H1 (cell line): ENCODE data around the gene COL17A1. TPM values are rescaled to one million over a fixed set of nuclear protein-coding genes. Genes with fewer than 3 reads are reported as not detected.

Experiments
- CHD7 ChIP-seq: fragments of 300-600 bp; sonication (generic); IDR thresholded peaks from 2 replicates; pipeline ENCODE4 v1.7.1; 2012; ENCODE audit warnings: low read length, moderate library complexity, mild to moderate bottlenecking, inconsistent platforms; ENCODE audit not compliant: insufficient replicate concordance
- polyA plus RNA-seq, 7 experiments: library from polyadenylated mRNA; depleted of rRNA in 3 of 7; stranded (reverse) in 5 of 7; unstranded in 2 of 7; fragments of >200 nt in 5 of 7; fragments of 200-250 nt in 2 of 7; gene quantifications; 1 replicate in 5 of 7; 2 replicates in 1 of 7; 4 replicates in 1 of 7; pipeline versions ENCODE4 v1.2.1 to v1.2.3, GENCODE V29; 2011 to 2013; ENCODE audit warnings: missing spikeins in 2 of 7, mixed read lengths in 2 of 7
- total RNA-seq: library from RNA; stranded (reverse); fragmentation: NEBNext Ultra II Directional; extraction: Animal tissue kit (Norgen Biotek cat#: 25700); gene quantifications from 2 replicates; pipeline ENCODE4 v1.2.1, GENCODE V29; 2021

COL17A1 gene
- total and polyA plus RNA-seq, 2 of the 8 experiments (the other 6 are each of a cell fraction or from before 2014, with no cell fraction given), result 0.35 to 0.37 TPM

- TF ChIP-seq CHD7, result no peak
Measured at GRCh38 chr10:104098358-104098925, 12.8 kb upstream of the COL17A1 start (continued).
